GM12801 (cell line): Measurements from ENCODE around the gene SEC14L1.

Source experiments
- TF ChIP-seq, protein P1 (sequence below): IDR thresholded peaks from one replicate; pipeline ENCODE4 v1.5.1; 2011; ENCODE audit warnings: control low read depth; ENCODE audit not compliant: insufficient read length; ENCODE audit errors: extremely low read depth

Gene SEC14L1

DNA sequence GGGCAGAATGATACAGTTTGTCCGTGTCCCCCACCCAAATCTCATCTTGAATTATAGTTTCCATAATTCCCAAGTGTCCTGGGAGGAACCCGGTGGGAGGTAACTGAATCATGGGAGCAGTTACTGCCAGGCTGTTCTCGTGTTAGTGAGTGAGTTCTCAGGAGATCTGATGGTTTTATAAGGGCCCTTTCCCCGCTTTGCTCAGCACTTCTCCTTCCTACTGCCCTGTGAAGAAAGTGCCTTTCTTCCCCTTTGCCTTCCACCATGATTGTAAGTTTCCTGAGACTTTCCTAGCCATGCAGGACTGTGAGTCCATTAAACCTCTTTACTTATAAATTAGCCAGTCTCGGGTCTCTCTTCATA, 28.9 kb upstream of the SEC14L1 start:
- TF ChIP-seq, protein P1, sequence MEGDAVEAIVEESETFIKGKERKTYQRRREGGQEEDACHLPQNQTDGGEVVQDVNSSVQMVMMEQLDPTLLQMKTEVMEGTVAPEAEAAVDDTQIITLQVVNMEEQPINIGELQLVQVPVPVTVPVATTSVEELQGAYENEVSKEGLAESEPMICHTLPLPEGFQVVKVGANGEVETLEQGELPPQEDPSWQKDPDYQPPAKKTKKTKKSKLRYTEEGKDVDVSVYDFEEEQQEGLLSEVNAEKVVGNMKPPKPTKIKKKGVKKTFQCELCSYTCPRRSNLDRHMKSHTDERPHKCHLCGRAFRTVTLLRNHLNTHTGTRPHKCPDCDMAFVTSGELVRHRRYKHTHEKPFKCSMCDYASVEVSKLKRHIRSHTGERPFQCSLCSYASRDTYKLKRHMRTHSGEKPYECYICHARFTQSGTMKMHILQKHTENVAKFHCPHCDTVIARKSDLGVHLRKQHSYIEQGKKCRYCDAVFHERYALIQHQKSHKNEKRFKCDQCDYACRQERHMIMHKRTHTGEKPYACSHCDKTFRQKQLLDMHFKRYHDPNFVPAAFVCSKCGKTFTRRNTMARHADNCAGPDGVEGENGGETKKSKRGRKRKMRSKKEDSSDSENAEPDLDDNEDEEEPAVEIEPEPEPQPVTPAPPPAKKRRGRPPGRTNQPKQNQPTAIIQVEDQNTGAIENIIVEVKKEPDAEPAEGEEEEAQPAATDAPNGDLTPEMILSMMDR, result no peak

DNA sequence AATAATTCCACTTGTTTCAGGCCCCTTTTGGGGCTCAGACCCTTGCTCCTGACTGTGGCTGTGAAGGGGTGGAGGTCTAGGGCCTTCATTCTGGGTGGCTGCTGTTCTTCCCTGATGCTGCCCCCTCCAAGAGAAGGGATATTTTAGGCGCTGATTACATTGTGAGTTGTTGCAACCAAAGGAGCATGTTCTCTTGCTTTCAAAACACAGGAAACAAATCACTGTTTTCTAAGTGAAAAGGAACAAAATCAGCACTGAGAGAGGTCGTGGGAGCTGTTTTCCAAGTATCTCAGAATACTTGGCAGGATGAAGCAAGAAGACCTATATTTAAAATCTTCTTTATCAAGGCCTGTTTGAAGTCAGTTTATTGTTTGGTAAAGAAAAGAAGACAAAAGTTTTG, 25.3 kb upstream of the SEC14L1 start:
- TF ChIP-seq, protein P1, result no peak

DNA sequence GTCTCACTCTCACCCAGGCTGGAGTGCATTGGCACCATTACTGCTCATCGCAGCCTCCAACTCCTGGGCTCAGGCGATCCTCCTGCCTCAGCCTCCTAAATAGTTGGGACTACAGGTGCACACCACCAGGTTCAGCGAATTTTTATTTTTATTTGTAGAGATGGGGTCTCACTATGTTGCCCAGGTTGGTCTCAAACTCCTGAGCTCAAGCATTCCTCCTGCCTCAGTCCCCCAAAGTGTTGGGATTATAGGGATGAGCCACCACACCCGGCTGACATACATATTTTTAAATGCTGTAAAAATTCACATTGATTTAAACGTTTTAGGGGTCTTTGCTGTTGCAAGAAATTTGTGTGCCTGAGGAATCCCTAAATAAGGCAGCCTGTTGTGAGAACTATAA, 24.8 kb upstream of the SEC14L1 start:
- TF ChIP-seq, protein P1, result no peak

DNA sequence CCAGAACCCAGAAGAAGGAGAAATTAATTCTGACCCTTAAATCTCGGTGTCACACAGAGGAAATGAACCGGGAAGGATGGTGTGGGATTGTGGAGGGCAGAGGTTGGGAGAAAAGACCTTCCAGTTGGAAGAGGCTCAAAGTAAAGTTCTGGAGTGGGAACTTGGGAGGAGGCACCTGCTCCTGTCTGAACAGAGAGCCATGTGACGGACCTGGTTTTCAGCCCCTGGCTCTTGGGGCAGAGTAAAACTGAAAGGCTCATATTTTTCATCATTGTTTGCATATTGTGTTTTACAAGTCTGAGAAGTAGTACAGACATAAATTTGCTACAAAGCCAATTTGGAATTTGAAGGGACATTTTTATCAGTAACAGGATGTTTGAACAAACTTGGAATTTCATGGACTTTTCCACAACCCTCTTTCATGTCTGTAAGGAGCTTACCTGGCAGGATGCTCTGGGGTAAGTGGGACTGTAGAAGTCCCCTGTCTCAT, 24.4 kb upstream of the SEC14L1 start:
- TF ChIP-seq, protein P1, result no peak

DNA sequence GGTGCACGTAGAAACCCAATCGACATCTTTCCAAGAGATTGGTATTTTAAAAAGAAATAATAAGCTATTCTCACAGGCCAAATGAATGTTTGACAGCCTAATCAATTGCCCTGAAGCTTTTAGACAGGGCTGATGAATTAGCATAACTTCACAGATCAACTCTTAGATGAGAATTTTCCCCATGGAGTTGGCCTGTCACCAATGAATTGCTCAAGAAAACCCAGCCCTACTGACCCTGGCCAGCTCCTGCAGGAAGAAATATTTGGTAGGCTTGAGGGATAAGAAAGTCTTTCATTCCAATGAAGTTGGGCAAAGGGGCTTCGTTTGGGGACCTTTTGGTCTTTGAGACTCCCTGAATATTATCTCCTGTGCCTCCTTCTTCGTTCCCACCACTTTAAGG, 23.4 kb upstream of the SEC14L1 start:
- TF ChIP-seq, protein P1, result no peak

DNA sequence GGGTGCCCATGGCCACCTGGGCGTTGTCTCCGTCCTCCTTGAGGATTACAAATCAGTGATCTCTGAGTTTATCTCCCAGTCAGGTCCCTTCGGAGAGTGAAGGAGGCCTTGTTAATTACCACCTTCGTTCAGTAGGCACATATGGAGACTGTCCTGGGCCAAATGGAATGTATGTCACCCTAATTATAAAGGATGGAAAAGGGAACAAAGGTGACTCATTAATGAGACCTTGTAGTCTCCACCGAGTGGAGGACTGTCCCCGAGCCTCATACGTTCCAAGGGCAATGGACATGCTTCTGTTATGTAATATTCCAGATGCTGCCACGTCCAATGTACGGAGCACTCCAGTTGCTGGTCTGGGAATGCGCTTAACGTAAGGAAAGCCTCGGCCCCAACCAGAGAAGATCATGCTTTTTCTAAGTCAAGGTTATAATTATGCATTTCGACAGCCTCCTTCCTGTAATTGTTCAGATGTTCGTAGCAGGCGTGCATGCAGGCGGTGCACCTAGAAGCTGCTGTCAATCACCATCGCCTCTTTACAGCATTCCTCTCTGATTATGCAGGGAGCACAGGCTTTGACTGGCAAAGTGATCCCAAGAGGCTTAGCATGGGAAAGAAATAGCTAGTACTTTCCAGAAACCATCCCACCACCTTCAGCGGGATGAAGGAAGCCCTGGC, 22.4 kb upstream of the SEC14L1 start:
- TF ChIP-seq, protein P1, result no peak

DNA sequence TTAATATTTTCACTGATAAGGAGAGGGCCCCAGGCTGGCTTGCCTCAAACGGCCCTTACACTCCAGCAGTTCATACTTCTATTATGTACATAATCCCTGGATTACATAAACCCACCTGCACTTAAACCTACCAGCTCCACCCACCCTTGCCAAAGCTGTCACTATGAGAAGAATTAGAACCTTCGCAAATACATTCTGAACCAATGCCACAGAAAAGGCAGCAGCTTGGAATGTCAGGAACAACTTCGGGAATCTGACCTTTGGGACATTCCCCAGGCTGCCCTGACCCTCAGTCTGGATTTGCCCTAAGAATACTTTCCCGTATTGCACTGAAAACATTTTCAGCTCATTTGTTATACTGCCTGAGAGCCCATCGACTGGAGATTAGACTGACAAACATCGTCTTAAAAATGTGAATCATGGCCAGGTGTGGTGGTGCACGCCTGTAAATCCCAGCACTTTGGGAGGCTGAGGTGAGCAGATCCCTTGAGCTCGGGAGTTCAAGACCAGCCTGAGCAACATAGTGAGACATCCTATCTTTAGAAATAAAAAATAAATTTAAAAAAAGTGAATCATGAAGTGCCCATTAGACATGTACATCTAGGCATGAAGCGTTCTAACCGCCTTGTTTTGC, 21.0 kb upstream of the SEC14L1 start:
- TF ChIP-seq, protein P1, result no peak
